OCI-LY1 (cell line): ENCODE data around the gene TINAGL1.

Source experiments
- H2AFZ ChIP-seq: fragments of 200-600 bp; sonication (generic), shearing (Covaris generic); 2 replicates; pipeline ENCODE4 v1.6.0; 2014; ENCODE audit warnings: antibody characterized with exemption, mild to moderate bottlenecking, low read length
- H3F3A ChIP-seq: fragments of 200-600 bp; sonication (generic), shearing (Covaris generic); 2 replicates; pipeline ENCODE4 v1.6.0; 2014; ENCODE audit warnings: mild to moderate bottlenecking, antibody characterized with exemption, low read length, moderate library complexity; ENCODE audit not compliant: insufficient read depth
- H3K27ac ChIP-seq: fragments of 200-600 bp; sonication (generic); 2 replicates; pipeline ENCODE4 v1.5.1; 2014; ENCODE audit warnings: low read length, mixed run types, mild to moderate bottlenecking, low read depth; ENCODE audit not compliant: poor library complexity, severe bottlenecking
- H3K27me3 ChIP-seq: fragments of 200-600 bp; sonication (generic); 2 replicates; pipeline ENCODE4 v1.6.0; 2014; ENCODE audit warnings: antibody characterized with exemption, mild to moderate bottlenecking, low read length, moderate library complexity; ENCODE audit not compliant: insufficient read depth
- H3K36me3 ChIP-seq: fragments of 200-600 bp; sonication (generic); 2 replicates; pipeline ENCODE4 v1.6.1; 2014; ENCODE audit warnings: mild to moderate bottlenecking, antibody characterized with exemption, low read length, moderate library complexity, mixed read lengths; ENCODE audit not compliant: insufficient read depth
- H3K4me1 ChIP-seq: fragments of 200-600 bp; sonication (generic); 2 replicates; pipeline ENCODE4 v1.5.1; 2014; ENCODE audit warnings: mild to moderate bottlenecking, low read length, moderate library complexity; ENCODE audit not compliant: insufficient read depth, severe bottlenecking
- H3K4me2 ChIP-seq: fragments of 200-600 bp; sonication (generic), shearing (Covaris generic); 2 replicates; pipeline ENCODE4 v1.6.1; 2014; ENCODE audit warnings: low read length
- H3K4me3 ChIP-seq: fragments of 200-600 bp; sonication (generic); 2 replicates; pipeline ENCODE4 v1.5.1; 2014; ENCODE audit warnings: low read length, low read depth, mild to moderate bottlenecking, mixed read lengths; ENCODE audit not compliant: poor library complexity, severe bottlenecking
- H3K79me2 ChIP-seq: fragments of 200-600 bp; shearing (Covaris generic); 2 replicates; pipeline ENCODE4 v1.6.1; 2016; ENCODE audit warnings: mixed run types, low read length, mixed read lengths; ENCODE audit not compliant: insufficient read depth
- H3K9ac ChIP-seq: fragments of 200-600 bp; sonication (generic), shearing (Covaris generic); 2 replicates; pipeline ENCODE4 v1.6.1; 2014; ENCODE audit warnings: mild to moderate bottlenecking, low read length, mixed read lengths
- H3K9me2 ChIP-seq: fragments of 200-600 bp; sonication (generic), shearing (Covaris generic); 2 replicates; pipeline ENCODE4 v1.6.1; 2014; ENCODE audit warnings: low read depth, mild to moderate bottlenecking, low read length, mixed read lengths
- H3K9me3 ChIP-seq: fragments of 200-600 bp; shearing (Covaris generic); 2 replicates; pipeline ENCODE4 v1.6.1; 2014; ENCODE audit warnings: low read length, mixed read lengths
- H4K20me1 ChIP-seq: fragments of 200-600 bp; sonication (generic), shearing (Covaris generic); 2 replicates; pipeline ENCODE4 v1.6.0; 2016; ENCODE audit warnings: mild to moderate bottlenecking, low read length; ENCODE audit not compliant: insufficient read depth
- CTCF ChIP-seq: fragments of 200-600 bp; sonication (generic), shearing (Covaris generic); IDR thresholded peaks from 2 replicates; pipeline ENCODE4 v1.5.1; 2017; ENCODE audit warnings: mild to moderate bottlenecking, antibody characterized with exemption, low read length, moderate library complexity, mixed read lengths
- EZH2 ChIP-seq: fragments of 200-600 bp; sonication (generic), shearing (Covaris generic); IDR thresholded peaks from 2 replicates; pipeline ENCODE4 v1.8.0; 2017; ENCODE audit warnings: borderline replicate concordance, mixed run types, mild to moderate bottlenecking, antibody characterized with exemption, low read length, moderate library complexity, mixed read lengths

Gene TINAGL1

GRCh38 chr1:31607360-31607759 lies 31.0 kb downstream of the TINAGL1 start:
- Histone ChIP-seq H3K9me3 (no peaks in the 10 kb centered on the region), H3K4me2 (no peak overlapping the region), H3K36me3 (no peaks in the 10 kb centered on the region), H3K4me1 (no peaks in the 10 kb centered on the region), H2AFZ (no peak overlapping the region), H3K79me2 (no peaks in the 10 kb centered on the region), H3F3A (no peaks in the 10 kb centered on the region), H3K9ac (no peak overlapping the region), H4K20me1 (no peaks in the 10 kb centered on the region), H3K9me2 (no peaks in the 10 kb centered on the region), H3K4me3 (no peak overlapping the region), H3K27ac (no peak overlapping the region), H3K27me3 (0 out of 2 replicates have a peak, but pooled peaks cover 5% of the 10 kb centered on the region)
- no peak for TF ChIP-seq EZH2
- no peak for TF ChIP-seq CTCF

- Histone ChIP-seq H4K20me1 (no peaks in the 10 kb centered on the region), H3K4me3 (no peak overlapping the region), H3K9ac (no peak overlapping the region), H3K9me3 (no peaks in the 10 kb centered on the region), H3K79me2 (no peaks in the 10 kb centered on the region), H3K27me3 (0 out of 2 replicates have a peak, but pooled peaks cover 5% of the 10 kb centered on the region), H3K4me1 (no peaks in the 10 kb centered on the region), H3F3A (no peaks in the 10 kb centered on the region), H3K9me2 (no peaks in the 10 kb centered on the region), H3K4me2 (no peak overlapping the region), H3K27ac (no peak overlapping the region), H2AFZ (no peak overlapping the region), H3K36me3 (no peaks in the 10 kb centered on the region)
- TF ChIP-seq CTCF = no peak
- no peak for TF ChIP-seq EZH2
Observed at GRCh38 chr1:31609514-31610118, 33.3 kb downstream of the TINAGL1 start.

- Histone ChIP-seq H3K4me2 (no peak overlapping the region), H3K79me2 (no peaks in the 10 kb centered on the region), H3K9me2 (no peaks in the 10 kb centered on the region), H4K20me1 (no peaks in the 10 kb centered on the region), H3K27me3 (peaks cover 8% of the 10 kb centered on the region), H3K9ac (no peak overlapping the region), H3K9me3 (no peaks in the 10 kb centered on the region), H3K27ac (no peak overlapping the region), H3K36me3 (no peaks in the 10 kb centered on the region), H3K4me1 (peaks cover 11% of the 10 kb centered on the region), H3F3A (no peaks in the 10 kb centered on the region), H3K4me3 (no peak overlapping the region), H2AFZ (no peak overlapping the region)
- no peak for TF ChIP-seq CTCF
- TF ChIP-seq EZH2 = no peak
Observed at GRCh38 chr1:31614414-31615005, 38.2 kb downstream of the TINAGL1 start.
